NCI-H2227 (cell line): Measurements from ENCODE around the gene CCR3.
"Not testable (repeated sequence)": the region's sequence is repeated elsewhere in the genome, so short reads cannot be mapped to it uniquely, and the experiment has no call there.

ENCODE experiments used
- DNase-seq: peaks from one replicate; lab custom pipeline; 2025; ENCODE audit not compliant: unreplicated experiment; lab: John Stamatoyannopoulos, UW

Gene CCR3

GRCh38 chr3:46242120-46242519 lies at the start of gene CCR3:
Gene CCR3 (plus strand): TSS chr3:46242460. CDS start chr3:46265159, 22,699 bp downstream.
- no peak for DNase-seq

- DNase-seq = no peak
These were observed 49.3 kb upstream of the CCR3 start for GRCh38 chr3:46192939-46193338.

GRCh38 chr3:46193436-46193835 lies 48.8 kb upstream of the CCR3 start:
- DNase-seq = no peak

GRCh38 chr3:46194868-46195553 lies 47.2 kb upstream of the CCR3 start:
- no peak for DNase-seq

- no peak for DNase-seq
These were observed 45.9 kb upstream of the CCR3 start for GRCh38 chr3:46196261-46196957.

- DNase-seq = no peak
These were observed 42.0 kb upstream of the CCR3 start for GRCh38 chr3:46200211-46200610.

- no peak for DNase-seq
These were observed 41.5 kb upstream of the CCR3 start for GRCh38 chr3:46200790-46201189.

- DNase-seq = no peak
These were observed 39.7 kb upstream of the CCR3 start for GRCh38 chr3:46202535-46202934.

GRCh38 chr3:46203681-46204080 lies 38.6 kb upstream of the CCR3 start:
- no peak for DNase-seq

- DNase-seq = no peak
These were observed 36.8 kb upstream of the CCR3 start for GRCh38 chr3:46205286-46205960.

GRCh38 chr3:46206282-46207015 lies 35.8 kb upstream of the CCR3 start:
- no peak for DNase-seq

- not testable (repeated sequence) for DNase-seq
These were observed 34.7 kb upstream of the CCR3 start for GRCh38 chr3:46207514-46207913.

- no peak for DNase-seq
These were observed 34.0 kb upstream of the CCR3 start, which contains the start of gene CCR1 for GRCh38 chr3:46208167-46208704. Gene CCR1 (minus strand): TSS chr3:46208313. CDS start chr3:46204313, 4,000 bp downstream.

- DNase-seq = no peak
These were observed 33.2 kb upstream of the CCR3 start for GRCh38 chr3:46209053-46209452.

GRCh38 chr3:46209746-46210470 lies 32.4 kb upstream of the CCR3 start:
- DNase-seq = no peak

- no peak for DNase-seq
These were observed 30.2 kb upstream of the CCR3 start for GRCh38 chr3:46212101-46212500.

GRCh38 chr3:46213201-46213600 lies 29.1 kb upstream of the CCR3 start:
- no peak for DNase-seq

- DNase-seq = no peak
These were observed 27.4 kb upstream of the CCR3 start for GRCh38 chr3:46214751-46215352.

GRCh38 chr3:46215810-46216414 lies 26.3 kb upstream of the CCR3 start:
- no peak for DNase-seq
